Measurements from ENCODE around the gene TINAGL1. TPM values are rescaled to one million over a fixed set of nuclear protein-coding genes. Genes with fewer than 3 reads are reported as not detected.

The TINAGL1 gene
- total RNA-seq, 1 experiment from 2014 or later = 430 TPM

- Mint-ChIP-seq H3K4me3 (ENCODE audit: low read depth, unreplicated experiment) (no peak overlapping the region), H3K4me1 (ENCODE audit: low read depth, unreplicated experiment) (peaks cover 58% of the 10 kb centered on the region), H3K36me3 (ENCODE audit: insufficient read depth, unreplicated experiment) (no peaks in the 10 kb centered on the region), H3K27ac (ENCODE audit: unreplicated experiment) (no peak overlapping the region), H3K27me3 (ENCODE audit: unreplicated experiment) (no peaks in the 10 kb centered on the region), H3K9me3 (ENCODE audit: low read depth, unreplicated experiment) (no peaks in the 10 kb centered on the region)
- peak; percentile 96 for DNase-seq
- CTCF ChIA-PET = interaction anchor here (1.3 kb wide), 1 partner anchor 16 kb away, joined by 5 read pairs; no protein-coding TSS in a partner anchor
- no TSS peak for BruUV-seq (replicated peaks)
- TF ChIP-seq, protein P1, sequence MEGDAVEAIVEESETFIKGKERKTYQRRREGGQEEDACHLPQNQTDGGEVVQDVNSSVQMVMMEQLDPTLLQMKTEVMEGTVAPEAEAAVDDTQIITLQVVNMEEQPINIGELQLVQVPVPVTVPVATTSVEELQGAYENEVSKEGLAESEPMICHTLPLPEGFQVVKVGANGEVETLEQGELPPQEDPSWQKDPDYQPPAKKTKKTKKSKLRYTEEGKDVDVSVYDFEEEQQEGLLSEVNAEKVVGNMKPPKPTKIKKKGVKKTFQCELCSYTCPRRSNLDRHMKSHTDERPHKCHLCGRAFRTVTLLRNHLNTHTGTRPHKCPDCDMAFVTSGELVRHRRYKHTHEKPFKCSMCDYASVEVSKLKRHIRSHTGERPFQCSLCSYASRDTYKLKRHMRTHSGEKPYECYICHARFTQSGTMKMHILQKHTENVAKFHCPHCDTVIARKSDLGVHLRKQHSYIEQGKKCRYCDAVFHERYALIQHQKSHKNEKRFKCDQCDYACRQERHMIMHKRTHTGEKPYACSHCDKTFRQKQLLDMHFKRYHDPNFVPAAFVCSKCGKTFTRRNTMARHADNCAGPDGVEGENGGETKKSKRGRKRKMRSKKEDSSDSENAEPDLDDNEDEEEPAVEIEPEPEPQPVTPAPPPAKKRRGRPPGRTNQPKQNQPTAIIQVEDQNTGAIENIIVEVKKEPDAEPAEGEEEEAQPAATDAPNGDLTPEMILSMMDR (IDR thresholded peaks at IDR 0.05; ENCODE audit: unreplicated experiment) = no peak
- intact Hi-C loops (cut with micrococcal nuclease; ENCODE audit: unreplicated experiment) = loop anchor here (10.0 kb wide), 1 partner anchor 359 kb away; the partner anchor contains the start of gene PTP4A2
Observed at GRCh38 chr1:31575369-31576140, 760 bp upstream of the TINAGL1 start.

- Mint-ChIP-seq H3K36me3 (ENCODE audit: insufficient read depth, unreplicated experiment) (no peaks in the 10 kb centered on the region), H3K27me3 (ENCODE audit: unreplicated experiment) (no peaks in the 10 kb centered on the region), H3K4me3 (ENCODE audit: low read depth, unreplicated experiment) (no peak overlapping the region), H3K9me3 (ENCODE audit: low read depth, unreplicated experiment) (no peaks in the 10 kb centered on the region), H3K4me1 (ENCODE audit: low read depth, unreplicated experiment) (peaks cover 45% of the 10 kb centered on the region), H3K27ac (ENCODE audit: unreplicated experiment) (no peak overlapping the region)
- no peak for DNase-seq
- intact Hi-C loops (cut with micrococcal nuclease; ENCODE audit: unreplicated experiment) = loop anchor here (10.0 kb wide), 1 partner anchor 358 kb away; the partner anchor contains the start of gene PTP4A2
- CTCF ChIA-PET = interaction anchor here (1.3 to 2.0 kb wide), 2 partner anchors 15 to 36 kb away, joined by 3 to 9 read pairs; no protein-coding TSS in a partner anchor
- TF ChIP-seq, protein P1 (IDR thresholded peaks at IDR 0.05; ENCODE audit: unreplicated experiment) = no peak
- no TSS peak for BruUV-seq (replicated peaks)
Observed at GRCh38 chr1:31576743-31577455, 584 bp downstream of the TINAGL1 start.

DNA sequence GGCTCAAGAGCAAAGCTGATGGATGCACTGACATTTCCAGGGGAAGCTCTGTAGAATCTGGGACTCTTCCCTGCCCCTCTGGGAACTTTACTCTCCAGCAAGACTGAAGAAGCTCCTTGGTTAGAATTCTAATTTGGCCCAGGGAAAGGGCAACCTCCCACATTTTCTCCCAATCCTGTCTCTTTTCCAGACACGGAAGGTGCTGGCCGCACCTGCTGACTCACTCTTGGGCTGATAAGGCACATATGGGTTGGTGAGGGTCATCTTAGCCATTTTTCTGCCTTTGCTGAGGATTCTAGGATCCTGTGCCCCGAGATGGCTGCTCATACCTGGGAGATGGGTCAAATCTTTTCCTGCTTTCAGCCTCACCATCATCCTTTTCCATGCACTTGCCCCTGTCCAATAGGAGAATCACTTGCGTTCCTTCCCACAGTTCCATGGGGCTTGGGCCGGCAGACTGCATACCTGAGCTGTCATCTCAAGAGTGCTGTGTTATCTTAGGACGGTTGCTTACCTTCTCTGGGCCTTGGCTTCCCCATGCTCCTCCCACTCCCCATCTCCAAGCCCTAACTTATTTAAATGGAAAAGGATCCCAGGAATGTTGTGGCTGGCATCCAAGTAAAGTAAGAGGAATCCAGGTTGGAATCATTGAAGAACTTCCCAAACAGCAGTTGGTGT, 1.3 kb downstream of the TINAGL1 start:
- peak; percentile 37 for DNase-seq
- Mint-ChIP-seq H3K36me3 (ENCODE audit: insufficient read depth, unreplicated experiment) (no peaks in the 10 kb centered on the region), H3K9me3 (ENCODE audit: low read depth, unreplicated experiment) (no peaks in the 10 kb centered on the region), H3K4me3 (ENCODE audit: low read depth, unreplicated experiment) (no peak overlapping the region), H3K27me3 (ENCODE audit: unreplicated experiment) (no peaks in the 10 kb centered on the region), H3K4me1 (ENCODE audit: low read depth, unreplicated experiment) (peaks cover 37% of the 10 kb centered on the region), H3K27ac (ENCODE audit: unreplicated experiment) (no peak overlapping the region)
- TF ChIP-seq, protein P1 (IDR thresholded peaks at IDR 0.05; ENCODE audit: unreplicated experiment) = no peak
- CTCF ChIA-PET = interaction anchor here (0.9 to 2.0 kb wide), 4 partner anchors 14 to 67 kb away, joined by 3 to 9 read pairs (median 4); partner anchors contain the start of gene PEF1
- BruUV-seq (replicated peaks) = TSS peak; percentile 51
- intact Hi-C loops (cut with micrococcal nuclease; ENCODE audit: unreplicated experiment) = loop anchor here (10.0 kb wide), 1 partner anchor 357 kb away; the partner anchor contains the start of gene PTP4A2

- Mint-ChIP-seq H3K27me3 (ENCODE audit: unreplicated experiment) (no peaks in the 10 kb centered on the region), H3K4me1 (ENCODE audit: low read depth, unreplicated experiment) (peaks cover 22% of the 10 kb centered on the region), H3K36me3 (ENCODE audit: insufficient read depth, unreplicated experiment) (no peaks in the 10 kb centered on the region), H3K27ac (ENCODE audit: unreplicated experiment) (no peak overlapping the region), H3K9me3 (ENCODE audit: low read depth, unreplicated experiment) (no peaks in the 10 kb centered on the region), H3K4me3 (ENCODE audit: low read depth, unreplicated experiment) (no peak overlapping the region)
- CTCF ChIA-PET = no interaction called here
- intact Hi-C loops (cut with micrococcal nuclease; ENCODE audit: unreplicated experiment) = loop anchor here (10.0 kb wide), 1 partner anchor 355 kb away; the partner anchor contains the start of gene PTP4A2
- TF ChIP-seq, protein P1 (IDR thresholded peaks at IDR 0.05; ENCODE audit: unreplicated experiment) = no peak
- DNase-seq = no peak
- no TSS peak for BruUV-seq (replicated peaks)
Observed at GRCh38 chr1:31579374-31579773, 3.1 kb downstream of the TINAGL1 start.

Data from Calu3 (cell line).